ENCODE measurements around the gene ZNF570.

Gene ZNF570

DNA sequence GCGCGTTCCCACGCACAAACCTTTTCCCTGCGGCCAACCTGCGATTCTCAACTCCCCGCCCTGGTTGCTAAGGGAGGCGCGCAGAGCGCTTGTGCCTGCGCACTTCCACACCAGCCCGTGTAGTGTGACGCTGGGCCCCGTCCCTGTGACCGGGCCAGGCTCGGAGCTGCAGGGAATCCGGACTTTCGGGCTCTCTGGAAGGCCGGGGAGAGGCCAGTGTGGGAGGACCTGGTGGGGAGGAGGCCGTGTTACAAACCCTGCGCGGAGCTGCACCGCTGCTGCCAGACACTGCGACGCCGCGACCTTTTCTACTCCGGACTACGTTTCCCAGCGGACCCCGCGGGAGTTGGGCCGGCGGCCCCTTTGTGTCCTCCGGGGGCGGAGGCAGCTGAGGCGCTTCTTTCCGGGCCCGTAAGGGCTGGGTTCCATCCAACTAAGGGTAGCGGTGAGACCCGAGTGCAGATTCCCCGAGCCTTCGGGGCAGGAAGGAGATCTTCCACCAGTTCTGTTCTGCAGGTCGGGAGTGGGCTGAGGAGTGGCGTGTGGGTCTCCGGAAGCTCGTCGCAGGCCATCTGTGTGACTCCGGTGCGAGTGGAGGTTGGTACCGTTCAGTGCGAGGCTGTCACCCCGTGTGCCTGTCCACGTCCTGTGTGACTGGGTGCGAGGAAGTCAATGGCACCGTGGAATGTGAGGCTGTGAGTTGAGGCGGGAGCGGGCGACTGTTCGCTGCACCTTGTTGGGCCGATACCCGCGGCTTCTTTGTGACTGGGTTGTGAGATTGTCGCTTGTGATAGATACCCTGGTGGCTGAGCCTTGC, at the start of gene ZNF570:
Gene ZNF570, plus strand, starts transcription at position 396 of the 817 bp plus-strand sequence. CDS start 999 bp downstream, outside the sequence.
- in situ Hi-C loops (cut with MboI; ENCODE audit: low sequenced_read_pairs): no loop called here

DNA sequence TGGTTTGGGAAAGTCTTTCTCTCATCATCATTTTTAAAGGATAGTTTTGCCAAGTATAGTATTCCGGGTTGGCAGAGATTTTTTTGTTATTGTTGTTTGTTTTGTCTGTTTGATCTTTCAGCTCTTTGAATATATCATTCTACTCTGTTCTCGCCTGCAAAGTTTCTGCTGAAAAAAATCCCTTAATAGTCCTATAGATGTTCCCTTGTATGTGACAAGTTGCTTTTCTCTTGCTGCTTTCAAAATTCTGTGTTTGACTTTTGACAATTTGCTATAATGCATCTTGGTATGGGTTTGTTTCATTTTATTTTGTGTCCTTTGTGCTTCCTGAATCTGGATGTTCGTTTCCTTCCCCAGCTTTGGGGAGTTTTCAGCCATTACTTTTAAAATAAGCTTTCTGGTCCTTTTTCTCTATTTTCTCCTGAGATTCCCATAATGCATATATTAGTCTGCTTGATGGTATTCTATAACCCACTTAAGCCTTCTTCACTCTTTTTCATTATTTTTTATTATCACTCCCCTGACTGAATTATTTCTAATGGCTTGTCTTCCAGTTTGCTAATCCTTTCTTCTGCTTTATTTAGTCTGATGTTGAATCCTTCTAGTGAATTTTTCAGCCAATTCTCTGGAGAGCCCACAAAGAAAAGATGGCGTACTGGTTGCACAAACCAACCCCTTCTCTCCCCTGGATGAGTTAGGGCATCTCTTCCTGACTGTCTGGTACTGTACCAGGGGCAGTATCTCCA, 16.5 kb upstream of the ZNF570 start:
- in situ Hi-C loops (cut with MboI; ENCODE audit: low sequenced_read_pairs): no loop called here

GRCh38 chr19:37466277-37466797, 2.8 kb upstream of the ZNF570 start:
- in situ Hi-C loops (cut with MboI; ENCODE audit: low sequenced_read_pairs): no loop called here

DNA sequence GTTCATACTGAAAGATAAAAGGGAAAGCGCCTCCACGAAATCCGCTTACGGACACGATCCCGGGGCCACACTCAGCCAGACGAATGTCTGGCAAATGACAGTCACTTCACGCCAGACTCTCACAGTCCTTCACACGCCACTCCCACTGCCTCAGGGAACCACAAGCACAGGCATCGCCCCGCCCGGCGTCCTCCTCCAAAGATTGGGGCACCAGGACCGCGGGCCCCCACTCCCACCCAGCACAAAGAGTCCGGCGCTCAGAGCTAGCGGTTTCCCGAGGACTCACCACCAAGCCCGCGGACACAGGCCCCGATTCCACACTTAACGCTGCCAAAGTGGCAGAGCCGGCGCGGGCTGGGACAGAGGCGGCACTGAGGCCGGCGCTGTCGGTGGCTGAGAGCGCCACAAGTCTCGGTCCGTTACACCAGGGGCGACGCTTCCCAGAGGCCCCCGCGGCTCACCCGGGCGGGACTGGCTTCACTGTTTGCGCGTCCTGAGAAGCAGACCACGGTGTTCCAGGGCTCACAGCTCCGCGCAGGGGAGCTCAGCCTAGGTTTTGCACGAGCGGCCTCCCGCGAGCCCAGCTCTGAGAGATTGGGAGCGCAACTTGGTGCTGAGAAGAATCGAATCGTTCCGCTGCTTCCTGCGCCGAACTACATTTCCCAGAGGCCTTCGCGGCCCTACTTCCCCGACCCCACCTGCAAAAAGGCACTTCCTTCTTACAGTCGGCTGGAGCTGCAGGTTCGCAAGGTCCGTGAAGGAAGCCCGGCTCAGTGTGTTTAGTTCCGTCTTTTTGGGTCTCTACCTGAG, 2.2 kb upstream of the ZNF570 start, which contains the start of gene ZNF569:
Gene ZNF569, minus strand, starts transcription at position 647 of the 810 bp plus-strand sequence. CDS start 22,523 bp downstream, outside the sequence.
- in situ Hi-C loops (cut with MboI; ENCODE audit: low sequenced_read_pairs): no loop called here

- in situ Hi-C loops (cut with MboI; ENCODE audit: low sequenced_read_pairs): no loop called here
Observed at GRCh38 chr19:37467608-37468090, 1.5 kb upstream of the ZNF570 start.

DNA sequence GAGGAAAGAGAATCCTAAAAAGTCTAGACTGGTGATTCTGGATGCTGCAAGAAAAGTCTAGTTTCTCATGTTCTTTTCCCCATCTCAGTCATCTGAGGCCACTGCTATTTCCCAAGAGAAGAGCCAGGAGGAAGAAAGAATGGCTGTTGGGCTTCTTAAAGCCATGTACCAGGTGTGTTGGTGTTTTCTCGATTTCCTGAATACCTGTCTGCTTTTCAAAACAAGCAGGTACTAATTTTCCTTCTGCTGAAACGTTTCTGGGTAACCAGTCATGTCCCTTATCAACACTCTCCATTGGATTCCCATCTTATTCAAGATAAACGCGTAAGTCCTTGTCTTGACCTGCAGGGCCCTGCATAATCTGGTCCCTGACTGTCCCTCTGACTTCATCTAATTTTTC, 1.1 kb downstream of the ZNF570 start:
- in situ Hi-C loops (cut with MboI; ENCODE audit: low sequenced_read_pairs): no loop called here

GRCh38 chr19:37472165-37472564, 3.0 kb downstream of the ZNF570 start:
- in situ Hi-C loops (cut with MboI; ENCODE audit: low sequenced_read_pairs): no loop called here

GRCh38 chr19:37484406-37485168, 15.4 kb downstream of the ZNF570 start:
- in situ Hi-C loops (cut with MboI; ENCODE audit: low sequenced_read_pairs): no loop called here

- in situ Hi-C loops (cut with MboI; ENCODE audit: low sequenced_read_pairs): no loop called here
Observed at GRCh38 chr19:37492213-37492612, 23.1 kb downstream of the ZNF570 start.

- in situ Hi-C loops (cut with MboI; ENCODE audit: low sequenced_read_pairs): no loop called here
Observed at GRCh38 chr19:37505958-37506386, 36.8 kb downstream of the ZNF570 start.

- in situ Hi-C loops (cut with MboI; ENCODE audit: low sequenced_read_pairs): no loop called here
Observed at GRCh38 chr19:37506387-37507166, 37.4 kb downstream of the ZNF570 start, which contains the start of gene ZNF793. ZNF793 (plus strand) TSS chr19:37506939; CDS start chr19:37523440, 16,501 bp downstream.

GRCh38 chr19:37507167-37507464, 38.0 kb downstream of the ZNF570 start:
- in situ Hi-C loops (cut with MboI; ENCODE audit: low sequenced_read_pairs): no loop called here

GRCh38 chr19:37511186-37511585, 42.0 kb downstream of the ZNF570 start:
- in situ Hi-C loops (cut with MboI; ENCODE audit: low sequenced_read_pairs): no loop called here

- in situ Hi-C loops (cut with MboI; ENCODE audit: low sequenced_read_pairs): no loop called here
Observed at GRCh38 chr19:37511821-37512220, 42.7 kb downstream of the ZNF570 start.

GRCh38 chr19:37513397-37513796, 44.2 kb downstream of the ZNF570 start:
- in situ Hi-C loops (cut with MboI; ENCODE audit: low sequenced_read_pairs): no loop called here

- in situ Hi-C loops (cut with MboI; ENCODE audit: low sequenced_read_pairs): no loop called here
Observed at GRCh38 chr19:37519890-37520289, 50.7 kb downstream of the ZNF570 start.

DNA sequence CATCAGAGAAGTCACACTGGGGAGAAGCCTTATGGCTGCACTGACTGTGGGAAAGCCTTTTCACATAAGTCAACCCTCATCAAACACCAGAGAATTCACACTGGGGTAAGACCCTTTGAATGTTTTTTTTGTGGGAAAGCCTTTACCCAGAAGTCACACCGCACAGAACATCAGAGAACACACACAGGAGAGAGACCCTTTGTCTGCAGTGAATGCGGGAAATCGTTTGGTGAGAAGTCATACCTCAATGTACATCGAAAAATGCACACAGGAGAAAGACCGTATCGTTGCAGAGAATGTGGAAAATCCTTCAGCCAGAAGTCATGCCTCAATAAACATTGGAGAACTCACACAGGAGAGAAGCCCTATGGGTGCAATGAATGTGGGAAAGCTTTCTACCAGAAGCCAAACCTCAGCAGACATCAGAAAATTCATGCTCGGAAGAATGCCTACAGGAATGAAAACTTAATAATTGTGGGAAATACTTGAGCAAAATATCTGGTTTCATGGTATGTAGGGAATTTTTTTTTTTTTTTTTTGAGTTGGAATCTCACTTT, 68.3 kb downstream of the ZNF570 start:
- in situ Hi-C loops (cut with MboI; ENCODE audit: low sequenced_read_pairs): no loop called here

Measured in HL-60/S4 treated with phorbol 12-myristate 13-acetate at 8.2 ng/mL for 4 days and 3 days (cell line).